T-cell (primary cell): ENCODE measurements around the gene ASB2. TPM values are rescaled to one million over a fixed set of nuclear protein-coding genes. Genes with fewer than 3 reads are reported as not detected.

Source experiments
- ATAC-seq, 4 experiments: fragments of 200-7000 bp in 3 of 4; fragments of 150-1000 bp in 1 of 4; cut with Tn5 transposase; replicated peaks in 1 of 4; 1 replicate in 3 of 4; 2 replicates in 1 of 4; pipeline ENCODE4 v1.10.0; 2021; ENCODE audit warnings: moderate library complexity in 3 of 4, mild to moderate bottlenecking in 2 of 4, moderate number of reproducible peaks in 1 of 4
- CTCF ChIA-PET, 2 donors: fragments of 300-600 bp; sonication (Branson Sonifier 250); formaldehyde crosslinking; loops; one replicate each; lab custom pipeline; 2022; ENCODE audit warnings: antibody characterized with exemption in 2 of 2; lab: Charles Lee
- POLR2A ChIA-PET, 2 donors: fragments of 300-600 bp; sonication (Branson Sonifier 250); formaldehyde crosslinking; loops; one replicate each; lab custom pipeline; 2022; ENCODE audit warnings: antibody characterized with exemption in 2 of 2; lab: Charles Lee
- DNase-seq, 35 experiments: peaks; one replicate each; pipeline versions ENCODE4 v3.0.0 to v3.0.0-alpha.2; 2013 to 2023
- H3K27ac ChIP-seq: one replicate; pipeline ENCODE4 v1.5.1; 2013; ENCODE audit warnings: low read length
- H3K27me3 ChIP-seq, 2 experiments: replicated peaks in 1 of 2; 1 replicate in 1 of 2; 2 replicates in 1 of 2; pipeline versions ENCODE4 v1.6.1 to v1.7.0; 2013; ENCODE audit warnings: low read length in 1 of 2, mixed read lengths in 1 of 2; ENCODE audit not compliant: control insufficient read depth in 2 of 2, insufficient read depth in 2 of 2; ENCODE audit errors: extremely low read depth in 1 of 2
- H3K36me3 ChIP-seq, 2 donors: 1 replicate in 1 of 2; 2 replicates in 1 of 2; pipeline versions ENCODE4 v1.6.1 to v1.7.0; 2013; ENCODE audit warnings: low read length in 1 of 2; ENCODE audit not compliant: control insufficient read depth in 2 of 2, insufficient read depth in 1 of 2; ENCODE audit errors: extremely low read depth in 1 of 2
- H3K4me1 ChIP-seq, 2 experiments: 1 replicate in 1 of 2; 2 replicates in 1 of 2; pipeline versions ENCODE4 v1.6.1 to v1.7.0; 2013; ENCODE audit warnings: low read length in 2 of 2, mixed read lengths in 1 of 2; ENCODE audit not compliant: insufficient read depth in 2 of 2, control insufficient read depth in 1 of 2; ENCODE audit errors: extremely low read depth in 1 of 2
- H3K4me3 ChIP-seq, 2 donors: 1 replicate in 1 of 2; 2 replicates in 1 of 2; pipeline versions ENCODE4 v1.5.1 to v1.7.0; 2013; ENCODE audit warnings: mild to moderate bottlenecking in 2 of 2, low read length in 1 of 2, moderate library complexity in 1 of 2; ENCODE audit not compliant: control insufficient read depth in 1 of 2; ENCODE audit errors: extremely low read depth in 1 of 2
- H3K9me3 ChIP-seq: 2 replicates; pipeline ENCODE4 v1.7.0; 2013
- H3K27ac Mint-ChIP-seq, 2 donors: one replicate each; pipeline ENCODE4 v1.8.0; 2020 to 2021; ENCODE audit warnings: mild to moderate bottlenecking in 2 of 2, mixed read lengths in 2 of 2
- H3K27me3 Mint-ChIP-seq, 2 donors: one replicate each; pipeline ENCODE4 v1.8.0; 2021 to 2022; ENCODE audit warnings: mixed read lengths in 2 of 2
- H3K36me3 Mint-ChIP-seq: one replicate; pipeline ENCODE4 v1.8.0; 2021; ENCODE audit warnings: mixed read lengths
- H3K4me1 Mint-ChIP-seq, 3 donors: one replicate each; pipeline ENCODE4 v1.8.0; 2020 to 2022; ENCODE audit warnings: mixed read lengths in 3 of 3, mild to moderate bottlenecking in 1 of 3
- H3K4me3 Mint-ChIP-seq, 3 donors: one replicate each; pipeline ENCODE4 v1.8.0; 2020 to 2022; ENCODE audit warnings: mild to moderate bottlenecking in 3 of 3, mixed read lengths in 3 of 3, moderate library complexity in 3 of 3
- H3K9me3 Mint-ChIP-seq, 3 donors: one replicate each; pipeline ENCODE4 v1.8.0; 2020 to 2022; ENCODE audit warnings: mixed read lengths in 3 of 3
- WGBS: methylation state at CpG from one replicate; pipeline ENCODE4 v1.1.5; 2013; ENCODE audit warnings: missing lambda C conversion rate; ENCODE audit not compliant: insufficient coverage; 5-methylcytosine and 5-hydroxymethylcytosine counted together
- total RNA-seq, 35 experiments: library from RNA in 6 of 35; stranded (reverse) in 6 of 35; fragments of 120-200 nt in 1 of 35; gene quantifications; one replicate each; pipeline versions ENCODE4 v1.2.1 to v1.2.4 and lab custom pipeline; 2013 to 2026

The ASB2 gene
- total RNA-seq, 5 donors from 2014 or later (not counting 1 experiment from before 2014, with no cell fraction given), result 2.7 to 5.4 (median 3.3) TPM

DNA sequence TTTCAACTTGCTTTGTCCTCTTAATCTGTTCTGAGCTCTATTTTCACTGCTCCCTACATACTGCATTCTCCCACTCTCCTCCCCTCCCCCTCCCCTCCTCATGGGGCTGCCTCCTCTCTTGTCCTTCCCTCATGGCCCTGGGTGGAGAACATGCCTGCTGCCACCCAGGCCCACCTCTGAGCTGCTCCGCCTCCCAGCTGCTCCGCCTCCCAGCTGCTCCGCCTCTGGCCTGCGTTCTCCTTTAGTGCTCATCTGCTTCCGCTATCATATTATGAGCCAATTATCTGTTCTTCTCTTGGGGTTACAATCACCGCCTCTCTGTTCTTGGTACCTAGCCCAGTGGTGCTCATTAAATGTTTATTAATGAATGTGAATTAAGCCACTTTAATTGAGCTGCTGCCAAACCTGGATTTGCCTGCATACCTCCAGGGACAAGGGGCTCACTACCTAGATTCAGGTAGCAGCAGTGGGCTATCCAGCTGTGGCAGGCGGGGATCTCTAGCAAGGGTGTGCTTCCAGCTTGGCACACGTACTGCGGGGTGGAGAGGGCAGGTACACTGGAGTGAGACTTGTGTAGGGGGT lies 81.3 kb downstream of the ASB2 start:
- Mint-ChIP-seq H3K9me3 (no peaks in the 10 kb centered on the region), H3K27ac (no peak overlapping the region), H3K36me3 (no peaks in the 10 kb centered on the region), H3K4me1 (no peaks in the 10 kb centered on the region), H3K27me3 (peaks cover 12 to 31% of the 10 kb centered on the region in 2 donors), H3K4me3 (no peak overlapping the region)
- Histone ChIP-seq H3K9me3 (no peaks in the 10 kb centered on the region), H3K4me3 (no peak overlapping the region), H3K27ac (no peak overlapping the region), H3K27me3 (peaks cover 0 to 40% of the 10 kb centered on the region in 2 experiments), H3K4me1 (peaks cover 0 to 6% of the 10 kb centered on the region in 2 experiments), H3K36me3 (no peaks in the 10 kb centered on the region)
- ATAC-seq (no peak), DNase-seq (no peak)
- WGBS, result 92% methylated on average over 9 of the region's 9 CpGs
- POLR2A ChIA-PET, result no interaction called here
- CTCF ChIA-PET, result interaction anchor here (0.6 to 0.9 kb wide), 2 partner anchors 13 to 1664 kb away, joined by 3 read pairs; no protein-coding TSS in a partner anchor

DNA sequence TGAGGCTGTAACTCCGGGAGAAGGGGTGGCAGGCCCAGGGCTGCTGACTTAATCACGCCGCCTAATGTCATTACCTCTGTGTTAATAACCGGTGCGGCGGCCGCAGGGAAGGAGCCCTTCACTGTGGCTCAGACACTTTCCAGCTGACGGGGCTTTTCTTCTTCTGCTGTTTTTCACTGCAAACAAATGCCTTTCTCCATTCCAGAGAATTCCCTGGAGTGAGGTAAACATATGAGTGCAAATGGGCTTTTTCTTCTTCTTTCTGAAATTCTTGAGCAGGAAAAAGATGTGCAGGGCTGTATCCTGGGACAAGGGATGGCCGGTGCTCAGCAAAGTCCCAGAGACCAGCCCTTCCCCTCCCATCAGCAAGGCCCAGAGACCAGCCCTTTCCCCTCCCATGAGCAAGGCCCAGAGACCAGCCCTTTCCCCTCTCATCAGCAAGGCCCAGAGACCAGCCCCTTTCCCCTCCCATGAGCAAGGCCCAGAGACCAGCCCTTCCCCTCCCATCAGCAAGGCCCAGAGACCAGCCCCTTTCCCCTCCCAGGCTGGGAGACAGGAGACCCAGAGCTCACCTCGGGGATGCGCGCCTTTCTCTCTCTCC lies 82.6 kb downstream of the ASB2 start:
- Histone ChIP-seq H3K4me3 (no peak overlapping the region), H3K27ac (no peak overlapping the region), H3K9me3 (no peaks in the 10 kb centered on the region), H3K4me1 (peaks cover 0 to 6% of the 10 kb centered on the region in 2 experiments), H3K36me3 (no peaks in the 10 kb centered on the region), H3K27me3 (peaks cover 0 to 52% of the 10 kb centered on the region in 2 experiments)
- ATAC-seq (no peak), DNase-seq (no peak)
- Mint-ChIP-seq H3K27me3 (peaks cover 15 to 43% of the 10 kb centered on the region in 2 donors), H3K27ac (no peak overlapping the region), H3K4me3 (no peak overlapping the region), H3K9me3 (no peaks in the 10 kb centered on the region), H3K4me1 (no peaks in the 10 kb centered on the region), H3K36me3 (no peaks in the 10 kb centered on the region)
- ChIA-PET CTCF (no interaction called here), POLR2A (no interaction called here)
- WGBS, result 94% methylated on average over 7 of the region's 12 CpGs

DNA sequence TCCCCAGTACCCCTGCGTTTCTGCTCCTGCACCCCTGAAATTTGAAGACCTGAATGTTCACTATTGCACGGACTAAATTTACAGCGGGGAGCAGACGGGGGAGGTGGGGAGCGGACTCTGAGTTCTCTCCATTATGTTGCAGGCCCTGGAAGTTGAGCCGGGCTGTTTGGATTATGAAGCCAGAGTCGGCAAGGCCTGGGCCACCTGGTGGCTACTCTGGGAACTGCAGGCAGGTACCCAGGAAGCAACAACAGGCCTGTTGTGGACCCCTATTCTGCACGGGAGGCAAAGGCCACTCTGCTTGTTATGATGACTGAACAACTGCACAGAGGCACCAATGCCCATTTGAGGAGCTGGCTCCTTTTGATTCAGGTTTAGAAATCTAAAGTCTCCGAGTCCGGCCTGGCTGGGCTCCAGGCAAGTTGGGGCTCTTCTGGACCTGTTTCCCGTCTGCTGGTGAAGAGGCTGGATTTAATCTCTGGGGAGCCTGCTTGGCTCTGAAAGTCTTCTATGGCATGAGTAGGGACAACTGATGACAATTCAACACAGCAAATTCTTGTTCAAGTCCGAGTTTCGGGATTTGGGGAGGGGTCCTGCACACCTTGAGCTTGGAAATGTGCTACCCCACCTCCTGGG lies 83.3 kb downstream of the ASB2 start:
- H3K36me3 ChIP-seq, result no peaks in the 10 kb centered on the region
- ATAC-seq, result peak; percentile 43 to 74 (median 59)
- CTCF ChIA-PET, result no interaction called here

DNA sequence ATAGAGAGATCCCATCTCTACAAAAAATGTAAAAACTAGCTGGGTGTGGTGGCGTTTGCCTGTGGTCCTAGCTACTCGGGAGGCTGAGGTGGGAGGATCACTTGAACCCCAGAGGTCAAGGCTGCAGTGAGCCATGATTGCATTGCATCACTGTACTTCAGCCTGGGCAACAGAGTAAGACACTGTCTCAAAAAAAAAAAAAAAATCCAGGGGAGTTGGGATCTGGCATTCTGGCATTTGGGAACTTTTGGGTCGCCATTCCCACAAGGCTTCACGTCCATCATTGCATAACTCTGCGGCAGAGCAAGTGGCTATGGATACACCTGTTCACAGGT lies 83.9 kb downstream of the ASB2 start:
- peaks cover 0 to 50% of the 10 kb centered on the region in 2 experiments for H3K27me3 ChIP-seq
- H3K9me3 ChIP-seq, result no peaks in the 10 kb centered on the region

More for the DNA sequence above, 83.3 kb downstream of the ASB2 start:
- POLR2A ChIA-PET, result no interaction called here
- H3K4me3 ChIP-seq, result no peak overlapping the region
- Mint-ChIP-seq H3K27ac (no peak overlapping the region), H3K4me3 (no peak overlapping the region), H3K4me1 (no peaks in the 10 kb centered on the region), H3K9me3 (no peaks in the 10 kb centered on the region), H3K27me3 (peaks cover 15 to 49% of the 10 kb centered on the region in 2 donors), H3K36me3 (no peaks in the 10 kb centered on the region)
- peaks cover 0 to 6% of the 10 kb centered on the region in 2 experiments for H3K4me1 ChIP-seq
- 17% methylated on average over 9 of the region's 13 CpGs for WGBS
- no peaks in the 10 kb centered on the region for H3K9me3 ChIP-seq
- H3K27me3 ChIP-seq, result peaks cover 0 to 53% of the 10 kb centered on the region in 2 experiments
- H3K27ac ChIP-seq, result no peak overlapping the region
- DNase-seq, result peak; percentile 5 to 74 (median 56)

DNA sequence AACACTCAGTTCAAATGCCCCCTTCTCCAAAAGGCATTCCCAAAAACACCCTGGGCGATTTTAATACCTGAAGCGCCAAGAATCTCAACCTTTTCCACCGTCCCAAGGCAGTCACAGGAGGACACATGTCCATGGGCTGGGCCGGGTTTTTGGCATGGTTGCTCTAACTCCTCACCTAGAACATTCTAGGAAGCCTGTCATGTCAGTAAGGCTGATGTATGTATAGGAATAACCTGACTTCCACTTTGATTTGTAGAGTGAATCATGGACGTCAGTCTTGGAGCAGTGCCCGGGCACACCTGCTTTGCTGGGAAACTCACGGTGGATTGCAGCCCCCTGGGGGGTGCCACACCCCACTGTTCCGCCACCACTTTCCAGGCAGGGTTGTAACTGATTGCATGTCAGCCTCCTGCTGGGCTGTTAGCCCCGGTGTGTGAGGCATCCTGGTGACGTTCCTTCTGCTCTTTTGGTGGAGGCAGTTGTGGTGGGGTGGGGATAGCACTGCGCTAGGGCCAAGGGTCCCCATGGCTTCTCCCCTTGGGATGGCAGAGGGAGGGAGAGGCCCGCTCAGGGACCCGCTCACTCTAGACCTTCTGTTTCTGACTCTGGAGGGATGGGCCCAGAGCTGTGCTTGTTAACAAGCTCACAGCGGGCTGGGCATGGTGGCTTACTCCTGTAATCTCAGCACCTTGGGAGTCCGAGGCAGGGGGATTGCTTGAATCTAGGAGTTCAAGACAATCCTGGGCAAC lies 84.4 kb downstream of the ASB2 start:
- H3K9me3 Mint-ChIP-seq, result no peaks in the 10 kb centered on the region
- no peaks in the 10 kb centered on the region for H3K36me3 Mint-ChIP-seq
- H3K9me3 ChIP-seq, result no peaks in the 10 kb centered on the region
- peaks cover 18 to 51% of the 10 kb centered on the region in 2 donors for H3K27me3 Mint-ChIP-seq
- no peak overlapping the region for H3K27ac ChIP-seq
- peaks cover 0 to 6% of the 10 kb centered on the region in 2 experiments for H3K4me1 ChIP-seq
- peaks cover 0 to 50% of the 10 kb centered on the region in 2 experiments for H3K27me3 ChIP-seq
- no peak overlapping the region for H3K4me3 ChIP-seq
- WGBS, result 76% methylated on average over 11 of the region's 15 CpGs
- no peak overlapping the region for H3K4me3 Mint-ChIP-seq
- H3K27ac Mint-ChIP-seq, result no peak overlapping the region
- ATAC-seq (no peak), DNase-seq (no peak)
- no peaks in the 10 kb centered on the region for H3K36me3 ChIP-seq
- CTCF ChIA-PET, result no interaction called here
- POLR2A ChIA-PET, result no interaction called here
- H3K4me1 Mint-ChIP-seq, result no peaks in the 10 kb centered on the region

More for the DNA sequence above, 83.9 kb downstream of the ASB2 start:
- no peaks in the 10 kb centered on the region for H3K4me1 Mint-ChIP-seq
- H3K4me3 ChIP-seq, result no peak overlapping the region
- H3K36me3 ChIP-seq, result no peaks in the 10 kb centered on the region
- H3K27ac Mint-ChIP-seq, result no peak overlapping the region
- H3K27me3 Mint-ChIP-seq, result peaks cover 15 to 47% of the 10 kb centered on the region in 2 donors
- no peaks in the 10 kb centered on the region for H3K9me3 Mint-ChIP-seq
- peaks cover 0 to 6% of the 10 kb centered on the region in 2 experiments for H3K4me1 ChIP-seq
- ChIA-PET CTCF (no interaction called here), POLR2A (no interaction called here)
- DNase-seq (no peak), ATAC-seq (no peak)
- no peak overlapping the region for H3K4me3 Mint-ChIP-seq
- H3K36me3 Mint-ChIP-seq, result no peaks in the 10 kb centered on the region
- WGBS, result 92% methylated on average over 2 of the region's 5 CpGs
- H3K27ac ChIP-seq, result no peak overlapping the region

DNA sequence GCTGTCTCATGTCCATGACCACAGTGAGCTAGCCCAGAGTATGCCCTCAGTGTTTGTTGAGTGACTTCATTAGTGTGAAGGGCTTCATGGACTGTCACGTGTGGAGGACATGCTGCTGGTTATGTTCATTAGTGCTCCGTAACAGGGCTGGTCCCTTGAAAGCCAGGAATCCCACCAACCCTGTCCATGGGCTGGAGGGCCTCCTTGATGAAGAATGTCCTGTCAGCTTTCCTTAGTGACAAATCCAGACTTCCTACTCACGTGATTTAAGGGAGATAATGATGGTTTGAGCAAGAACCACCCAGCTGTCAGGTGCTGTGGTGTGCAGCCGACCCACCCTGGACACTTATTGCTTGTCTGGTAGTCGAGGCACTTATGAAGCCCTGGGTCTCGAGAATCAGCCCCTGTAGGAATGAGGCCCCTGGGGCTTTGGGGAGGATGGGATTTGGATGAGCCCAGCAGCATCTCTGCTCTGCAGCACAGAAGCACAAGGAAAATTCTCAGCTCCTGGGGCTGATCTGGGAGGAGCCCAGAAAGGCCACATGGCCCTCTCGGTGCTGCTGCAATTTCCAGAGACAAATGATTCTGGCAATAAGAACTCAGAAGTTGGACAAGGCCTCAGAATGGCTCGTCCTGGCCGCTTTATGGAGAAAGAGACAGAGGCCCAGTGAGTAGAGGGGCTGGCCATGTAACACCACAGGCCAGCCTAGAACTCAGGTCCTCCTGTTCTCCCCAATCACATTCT lies 86.5 kb downstream of the ASB2 start:
- Histone ChIP-seq H3K36me3 (no peaks in the 10 kb centered on the region), H3K27ac (no peak overlapping the region), H3K27me3 (peaks cover 0 to 44% of the 10 kb centered on the region in 2 experiments), H3K4me3 (no peak overlapping the region), H3K9me3 (no peaks in the 10 kb centered on the region), H3K4me1 (peaks cover 0 to 6% of the 10 kb centered on the region in 2 experiments)
- Mint-ChIP-seq H3K27ac (no peak overlapping the region), H3K27me3 (peaks cover 30 to 53% of the 10 kb centered on the region in 2 donors), H3K36me3 (no peaks in the 10 kb centered on the region), H3K4me1 (peaks cover 2 to 3% (median 2%) of the 10 kb centered on the region in 3 donors), H3K9me3 (peaks cover 2 to 8% (median 7%) of the 10 kb centered on the region in 3 donors), H3K4me3 (no peak overlapping the region)
- ChIA-PET POLR2A (no interaction called here), CTCF (no interaction called here)
- ATAC-seq (no peak), DNase-seq (no peak)
- 68% methylated on average over 4 of the region's 9 CpGs for WGBS
